B cell (primary cell): ENCODE data around the gene NXPE4. TPM values are rescaled to one million over a fixed set of nuclear protein-coding genes. Genes with fewer than 3 reads are reported as not detected.
"Not testable (repeated sequence)": the region's sequence is repeated elsewhere in the genome, so short reads cannot be mapped to it uniquely, and the experiment has no call there.

Experiments
- ATAC-seq: fragments of 200-7000 bp; cut with Tn5 transposase; one replicate; pipeline ENCODE4 v1.10.0; 2021; ENCODE audit warnings: low read depth, mild to moderate bottlenecking, moderate number of reproducible peaks, moderate library complexity
- CTCF ChIA-PET: fragments of 350-600 bp; sonication (Branson Sonifier 250); formaldehyde crosslinking; loops from one replicate; lab custom pipeline; 2021; ENCODE audit warnings: antibody characterized with exemption, inconsistent platforms; lab: Charles Lee
- POLR2A ChIA-PET: fragments of 350-600 bp; sonication (Branson Sonifier 250); formaldehyde crosslinking; loops from one replicate; lab custom pipeline; 2021; ENCODE audit warnings: antibody characterized with exemption; lab: Charles Lee
- DNase-seq: peaks from one replicate; pipeline ENCODE4 v3.0.0; 2013
- H2AFZ ChIP-seq: 2 replicates; pipeline ENCODE4 v1.6.1; 2012; ENCODE audit warnings: mild to moderate bottlenecking, low read depth, low read length; ENCODE audit not compliant: insufficient read depth, poor library complexity, severe bottlenecking
- H3K27ac ChIP-seq, 2 donors: 1 replicate in 1 of 2; 2 replicates in 1 of 2; pipeline ENCODE4 v1.5.1; 2012 to 2013; ENCODE audit warnings: low read length in 2 of 2, mild to moderate bottlenecking in 2 of 2, moderate library complexity in 1 of 2
- H3K27me3 ChIP-seq, 4 experiments: fragments of 200-600 bp in 1 of 4; sonication (generic) in 1 of 4; replicated peaks in 1 of 4; 1 replicate in 2 of 4; 2 replicates in 2 of 4; pipeline versions ENCODE4 v1.6.1 to v1.7.0; 2013 to 2016; ENCODE audit warnings: low read length in 3 of 4, mild to moderate bottlenecking in 2 of 4, mixed read lengths in 1 of 4, moderate library complexity in 1 of 4; ENCODE audit not compliant: insufficient read depth in 4 of 4, control insufficient read depth in 3 of 4; ENCODE audit errors: control extremely low read depth in 1 of 4
- H3K36me3 ChIP-seq, 2 experiments: replicated peaks in 1 of 2; 1 replicate in 1 of 2; 2 replicates in 1 of 2; pipeline versions ENCODE4 v1.6.1 to v1.7.1; 2013; ENCODE audit warnings: low read length in 1 of 2; ENCODE audit not compliant: insufficient read depth in 2 of 2, control insufficient read depth in 1 of 2; ENCODE audit errors: control extremely low read depth in 1 of 2, extremely low read depth in 1 of 2
- H3K4me1 ChIP-seq, 2 donors: fragments of 200-600 bp in 1 of 2; sonication (generic) in 1 of 2; 1 replicate in 1 of 2; 2 replicates in 1 of 2; pipeline versions ENCODE4 v1.5.1 to v1.6.1; 2013 to 2017; ENCODE audit warnings: low read length in 2 of 2; ENCODE audit not compliant: control insufficient read depth in 2 of 2, insufficient read depth in 2 of 2
- H3K4me2 ChIP-seq: replicated peaks from 2 replicates; pipeline ENCODE3; 2012; ENCODE audit warnings: mild to moderate bottlenecking, low read depth, low read length; ENCODE audit not compliant: poor library complexity, severe bottlenecking
- H3K4me3 ChIP-seq, 5 experiments: fragments of 200-600 bp in 1 of 5; sonication (generic) in 1 of 5; 1 replicate in 3 of 5; 2 replicates in 2 of 5; pipeline versions ENCODE4 v1.5.1 to v1.7.0; 2011 to 2016; ENCODE audit warnings: low read length in 4 of 5, mild to moderate bottlenecking in 4 of 5, low read depth in 2 of 5, control low read depth in 1 of 5, moderate library complexity in 1 of 5; ENCODE audit not compliant: insufficient read depth in 1 of 5; ENCODE audit errors: control extremely low read depth in 1 of 5, extremely low read depth in 1 of 5
- H3K79me2 ChIP-seq: fragments of 200-600 bp; sonication (generic); one replicate; pipeline ENCODE4 v1.6.0; 2016; ENCODE audit warnings: low read length; ENCODE audit not compliant: control insufficient read depth, insufficient read depth
- H3K9ac ChIP-seq: fragments of 200-600 bp; sonication (generic); 2 replicates; pipeline ENCODE4 v1.6.1; 2017; ENCODE audit warnings: mild to moderate bottlenecking, low read length, moderate library complexity
- H3K9me3 ChIP-seq, 3 donors: one replicate each; pipeline versions ENCODE4 v1.6.1 to v1.7.1; 2013; ENCODE audit warnings: low read length in 2 of 3; ENCODE audit not compliant: control insufficient read depth in 2 of 3, insufficient read depth in 1 of 3; ENCODE audit errors: control extremely low read depth in 1 of 3
- H4K20me1 ChIP-seq: 2 replicates; pipeline ENCODE4 v1.6.0; 2012; ENCODE audit warnings: mild to moderate bottlenecking, low read length; ENCODE audit not compliant: insufficient read depth, control insufficient read depth, poor library complexity, severe bottlenecking
- H3K27ac Mint-ChIP-seq: one replicate; pipeline ENCODE4 v1.8.0; 2021; ENCODE audit warnings: mixed read lengths
- H3K27me3 Mint-ChIP-seq: one replicate; pipeline ENCODE4 v1.8.0; 2021; ENCODE audit warnings: mixed read lengths
- H3K4me1 Mint-ChIP-seq: one replicate; pipeline ENCODE4 v1.8.0; 2021; ENCODE audit warnings: mixed read lengths
- H3K4me3 Mint-ChIP-seq: one replicate; pipeline ENCODE4 v1.8.0; 2021; ENCODE audit warnings: mixed read lengths
- H3K9me3 Mint-ChIP-seq: one replicate; pipeline ENCODE4 v1.8.0; 2022; ENCODE audit warnings: mixed read lengths; ENCODE audit not compliant: insufficient read depth
- EZH2 ChIP-seq: IDR thresholded peaks from 2 replicates; pipeline ENCODE4 v1.6.1; 2012; ENCODE audit warnings: borderline replicate concordance, low read depth, mild to moderate bottlenecking, moderate library complexity, low read length; ENCODE audit not compliant: insufficient read depth, poor library complexity, severe bottlenecking
- WGBS: methylation state at CpG from one replicate; pipeline ENCODE4 v1.1.5; 2013; ENCODE audit warnings: missing lambda C conversion rate; ENCODE audit not compliant: insufficient coverage; 5-methylcytosine and 5-hydroxymethylcytosine counted together
- intact Hi-C: fragments of 100-400 bp; cut with micrococcal nuclease; formaldehyde crosslinking; loops from one replicate; pipeline ENCODE4 v1.10.0; 2022
- polyA plus RNA-seq: library from polyadenylated mRNA; depleted of rRNA; stranded (reverse); fragments of >200 nt; gene quantifications from 2 replicates; pipeline ENCODE4 v1.2.3, GENCODE V29; 2012
- total RNA-seq, 2 donors: library from RNA; stranded (reverse); fragments of 120-200 nt in 1 of 2; gene quantifications; 1 replicate in 1 of 2; 2 replicates in 1 of 2; pipeline versions ENCODE4 v1.2.3 to v1.2.4, GENCODE V29; 2013 to 2022
- TF ChIP-seq, protein P1 (sequence below): fragments of 200-600 bp; IDR thresholded peaks from one replicate; pipeline ENCODE4 v1.8.0; 2022; ENCODE audit warnings: antibody characterized with exemption, mild to moderate bottlenecking

The NXPE4 gene
- total and polyA plus RNA-seq, 2 donors (not counting 1 experiment from before 2014, with no cell fraction given) = not detected

DNA sequence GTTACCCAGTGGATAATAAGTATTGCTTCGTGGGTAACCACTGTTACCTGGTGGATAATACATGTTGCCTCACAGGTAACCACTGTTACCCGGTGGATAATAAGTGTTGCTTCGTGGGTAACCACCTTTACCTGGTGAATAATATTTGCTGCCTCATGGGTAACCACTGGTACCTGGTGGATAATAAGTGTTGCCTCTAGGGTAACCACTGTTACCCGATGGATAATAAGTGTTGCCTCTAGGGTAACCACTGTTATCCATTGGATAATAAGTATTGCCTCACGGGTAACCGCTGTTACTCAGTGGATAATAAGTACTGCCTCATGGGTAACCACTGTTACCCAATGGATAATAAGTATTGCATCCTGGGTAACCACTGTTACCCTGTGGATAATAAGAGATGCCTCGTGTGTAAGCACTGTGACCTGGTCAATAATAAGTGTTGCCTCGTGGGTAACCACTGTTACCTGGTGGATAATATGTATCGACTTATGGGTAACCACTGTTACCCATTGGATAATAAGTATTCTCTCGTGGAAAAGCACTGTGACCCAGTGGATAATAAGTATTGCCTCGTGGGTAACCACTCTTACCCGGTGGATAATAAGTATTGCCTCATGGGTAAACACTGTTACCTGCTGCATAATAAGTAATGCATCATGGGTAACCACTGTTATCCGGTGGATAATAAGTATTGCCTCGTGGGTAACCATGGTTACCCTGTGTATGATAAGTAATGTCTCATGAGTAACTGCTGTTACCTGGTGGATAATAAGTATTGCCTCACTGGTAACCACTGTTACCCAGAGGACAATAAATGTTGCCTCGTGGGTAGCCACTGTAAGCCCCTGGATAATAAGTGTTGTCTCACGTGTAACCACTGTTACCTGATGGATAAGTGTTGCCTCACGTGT, 20.1 kb upstream of the NXPE4 start:
- Mint-ChIP-seq H3K4me1 (no peaks in the 10 kb centered on the region), H3K27me3 (no peaks in the 10 kb centered on the region), H3K9me3 (peaks cover 2% of the 10 kb centered on the region), H3K4me3 (no peak overlapping the region), H3K27ac (no peak overlapping the region)
- no peaks in the 10 kb centered on the region for H4K20me1 ChIP-seq
- ATAC-seq (no peak), DNase-seq (no peak)
- intact Hi-C loops = no loop called here
- no peaks in the 10 kb centered on the region for H3K27me3 ChIP-seq
- CTCF ChIA-PET = no interaction called here
- no peak overlapping the region for H2AFZ ChIP-seq
- no peak overlapping the region for H3K27ac ChIP-seq
- H3K4me3 ChIP-seq = no peak overlapping the region
- no peaks in the 10 kb centered on the region for H3K4me1 ChIP-seq
- POLR2A ChIA-PET = no interaction called here
- H3K9ac ChIP-seq = no peak overlapping the region
- no peak overlapping the region for H3K4me2 ChIP-seq
- no peak for TF ChIP-seq EZH2
- TF ChIP-seq, protein P1, sequence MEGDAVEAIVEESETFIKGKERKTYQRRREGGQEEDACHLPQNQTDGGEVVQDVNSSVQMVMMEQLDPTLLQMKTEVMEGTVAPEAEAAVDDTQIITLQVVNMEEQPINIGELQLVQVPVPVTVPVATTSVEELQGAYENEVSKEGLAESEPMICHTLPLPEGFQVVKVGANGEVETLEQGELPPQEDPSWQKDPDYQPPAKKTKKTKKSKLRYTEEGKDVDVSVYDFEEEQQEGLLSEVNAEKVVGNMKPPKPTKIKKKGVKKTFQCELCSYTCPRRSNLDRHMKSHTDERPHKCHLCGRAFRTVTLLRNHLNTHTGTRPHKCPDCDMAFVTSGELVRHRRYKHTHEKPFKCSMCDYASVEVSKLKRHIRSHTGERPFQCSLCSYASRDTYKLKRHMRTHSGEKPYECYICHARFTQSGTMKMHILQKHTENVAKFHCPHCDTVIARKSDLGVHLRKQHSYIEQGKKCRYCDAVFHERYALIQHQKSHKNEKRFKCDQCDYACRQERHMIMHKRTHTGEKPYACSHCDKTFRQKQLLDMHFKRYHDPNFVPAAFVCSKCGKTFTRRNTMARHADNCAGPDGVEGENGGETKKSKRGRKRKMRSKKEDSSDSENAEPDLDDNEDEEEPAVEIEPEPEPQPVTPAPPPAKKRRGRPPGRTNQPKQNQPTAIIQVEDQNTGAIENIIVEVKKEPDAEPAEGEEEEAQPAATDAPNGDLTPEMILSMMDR = no peak
- no peaks in the 10 kb centered on the region for H3K79me2 ChIP-seq
- peaks cover 0 to 3% (median 0%) of the 10 kb centered on the region in 3 donors for H3K9me3 ChIP-seq
- no peaks in the 10 kb centered on the region for H3K36me3 ChIP-seq
- WGBS = 86% methylated on average over 12 of the region's 17 CpGs

DNA sequence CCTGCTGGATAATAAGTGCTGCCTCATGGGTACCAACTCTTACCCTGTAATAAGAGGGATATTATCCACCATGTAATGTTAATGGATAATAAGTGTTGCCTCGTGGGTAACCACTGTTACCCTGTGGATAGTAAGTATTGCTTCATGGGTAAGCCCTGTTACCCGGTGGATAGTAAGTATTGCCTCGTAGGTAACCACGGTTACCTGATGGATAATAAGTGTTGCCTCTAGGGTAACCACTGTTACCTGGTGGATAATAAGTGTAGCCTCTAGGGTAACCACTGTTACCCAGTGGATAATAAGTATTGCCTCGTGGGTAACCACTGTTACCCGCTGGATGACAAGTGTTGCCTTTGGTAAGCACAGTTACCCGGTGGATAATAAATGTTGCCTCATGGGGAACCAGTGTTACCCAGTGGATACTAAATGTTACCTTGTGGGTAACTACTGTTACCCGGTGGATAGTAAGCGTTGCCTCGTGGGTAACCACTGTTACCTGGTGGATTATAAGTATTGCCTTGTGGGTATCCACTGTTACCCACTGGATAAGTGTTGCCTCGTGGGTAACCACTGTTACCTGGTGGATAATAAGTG, 18.6 kb upstream of the NXPE4 start:
- Histone ChIP-seq H3K79me2 (no peaks in the 10 kb centered on the region), H3K9me3 (peaks cover 0 to 3% (median 0%) of the 10 kb centered on the region in 3 donors), H4K20me1 (no peaks in the 10 kb centered on the region), H2AFZ (no peak overlapping the region), H3K27ac (no peak overlapping the region), H3K36me3 (no peaks in the 10 kb centered on the region), H3K27me3 (no peaks in the 10 kb centered on the region), H3K4me2 (no peak overlapping the region), H3K4me3 (no peak overlapping the region), H3K9ac (no peak overlapping the region), H3K4me1 (no peaks in the 10 kb centered on the region)
- intact Hi-C loops = no loop called here
- ChIA-PET CTCF (no interaction called here), POLR2A (no interaction called here)
- Mint-ChIP-seq H3K9me3 (peaks cover 2% of the 10 kb centered on the region), H3K27me3 (no peaks in the 10 kb centered on the region), H3K4me1 (no peaks in the 10 kb centered on the region), H3K27ac (no peak overlapping the region), H3K4me3 (no peak overlapping the region)
- WGBS = 94% methylated on average over 10 of the region's 11 CpGs
- DNase-seq = no peak
- no peak for ATAC-seq
- TF ChIP-seq EZH2 = no peak
- TF ChIP-seq, protein P1 = no peak

DNA sequence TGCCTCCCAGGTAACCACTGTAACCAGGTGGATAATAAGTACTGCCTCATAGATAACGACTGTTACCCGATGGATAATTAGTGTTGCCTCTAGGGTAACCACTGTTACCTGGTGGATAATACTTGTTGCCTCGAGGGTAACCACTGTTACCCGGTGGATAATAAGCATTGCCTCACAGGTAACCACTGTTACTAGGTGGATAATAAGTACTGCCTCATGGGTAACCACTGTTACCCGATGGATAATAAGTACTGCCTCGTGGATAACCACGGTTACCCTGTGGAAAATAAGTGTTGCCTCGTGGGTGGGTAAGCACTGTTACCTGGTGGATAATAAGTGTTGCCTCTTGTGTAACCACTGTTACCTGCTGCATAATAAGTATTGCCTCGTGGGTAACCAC, 17.5 kb upstream of the NXPE4 start:
- intact Hi-C loops, H3K9ac ChIP-seq, H4K20me1 ChIP-seq, H3K27ac ChIP-seq, ATAC-seq, H3K4me3 ChIP-seq, H3K27me3 Mint-ChIP-seq, H3K4me3 Mint-ChIP-seq, H3K27me3 ChIP-seq, H3K27ac Mint-ChIP-seq, H3K9me3 ChIP-seq, H3K79me2 ChIP-seq, DNase-seq, POLR2A ChIA-PET, H3K36me3 ChIP-seq, H3K4me2 ChIP-seq, H3K4me1 ChIP-seq, CTCF ChIA-PET, H3K4me1 Mint-ChIP-seq, H2AFZ ChIP-seq, H3K9me3 Mint-ChIP-seq: not testable (repeated sequence)
- WGBS = 94% methylated on average over 6 of the region's 9 CpGs
